Astrocyte (in vitro differentiated cells and primary cell): ENCODE measurements around the gene COL6A5. TPM values are rescaled to one million over a fixed set of nuclear protein-coding genes. Genes with fewer than 3 reads are reported as not detected.

Experiments
- DNase-seq: peaks from one replicate; pipeline ENCODE4 v3.0.0-alpha.2; 2010; ENCODE audit warnings: low read depth
- FAIRE-seq: peaks from 2 replicates; lab custom pipeline; 2011; peaks lifted over from hg19 to GRCh38; lab: Jason Lieb, UNC
- H2AFZ ChIP-seq: 2 replicates; pipeline ENCODE4 v1.6.0; 2012; ENCODE audit warnings: low read depth, low read length, inconsistent platforms
- H3K27ac ChIP-seq: 2 replicates; pipeline ENCODE4 v1.5.1; 2011; ENCODE audit warnings: low read depth, low read length, inconsistent platforms
- H3K27me3 ChIP-seq: 2 replicates; pipeline ENCODE4 v1.6.0; 2011; ENCODE audit warnings: low read length, inconsistent platforms; ENCODE audit not compliant: insufficient read depth
- H3K36me3 ChIP-seq: 2 replicates; pipeline ENCODE4 v1.5.1; 2011; ENCODE audit warnings: low read length, inconsistent platforms; ENCODE audit not compliant: insufficient read depth
- H3K4me1 ChIP-seq: 2 replicates; pipeline ENCODE4 v1.5.1; 2011; ENCODE audit warnings: low read length, inconsistent platforms; ENCODE audit not compliant: insufficient read depth
- H3K4me2 ChIP-seq: 2 replicates; pipeline ENCODE4 v1.6.0; 2012; ENCODE audit warnings: low read length, inconsistent platforms
- H3K4me3 ChIP-seq: 2 replicates; pipeline ENCODE4 v1.5.1; 2011; ENCODE audit warnings: low read depth, mild to moderate bottlenecking, low read length, inconsistent platforms; ENCODE audit not compliant: insufficient read depth
- H3K79me2 ChIP-seq: 2 replicates; pipeline ENCODE4 v1.6.0; 2012; ENCODE audit warnings: mild to moderate bottlenecking, low read length, inconsistent platforms; ENCODE audit not compliant: insufficient read depth
- H3K9ac ChIP-seq: 2 replicates; pipeline ENCODE4 v1.6.0; 2012; ENCODE audit warnings: mild to moderate bottlenecking, low read length, inconsistent platforms
- H3K9me3 ChIP-seq: 2 replicates; pipeline ENCODE4 v1.5.1; 2012; ENCODE audit warnings: low read depth, mild to moderate bottlenecking, low read length, inconsistent platforms; ENCODE audit not compliant: insufficient read depth
- H4K20me1 ChIP-seq: 2 replicates; pipeline ENCODE4 v1.6.0; 2012; ENCODE audit warnings: low read length, inconsistent platforms; ENCODE audit not compliant: insufficient read depth
- H3K27ac Mint-ChIP-seq: one replicate; pipeline ENCODE4 v1.8.0; 2021; ENCODE audit warnings: mild to moderate bottlenecking, mixed read lengths; ENCODE audit not compliant: unreplicated experiment
- H3K27me3 Mint-ChIP-seq: one replicate; pipeline ENCODE4 v1.8.0; 2021; ENCODE audit warnings: low read depth, mixed read lengths; ENCODE audit not compliant: unreplicated experiment
- H3K36me3 Mint-ChIP-seq: one replicate; pipeline ENCODE4 v1.8.0; 2021; ENCODE audit warnings: low read depth, mixed read lengths; ENCODE audit not compliant: unreplicated experiment
- H3K4me1 Mint-ChIP-seq: one replicate; pipeline ENCODE4 v1.8.0; 2021; ENCODE audit warnings: low read depth, mixed read lengths; ENCODE audit not compliant: unreplicated experiment
- H3K4me3 Mint-ChIP-seq: one replicate; pipeline ENCODE4 v1.8.0; 2021; ENCODE audit warnings: mild to moderate bottlenecking, moderate library complexity, mixed read lengths; ENCODE audit not compliant: unreplicated experiment
- H3K9me3 Mint-ChIP-seq: one replicate; pipeline ENCODE4 v1.8.0; 2021; ENCODE audit warnings: mild to moderate bottlenecking, mixed read lengths; ENCODE audit not compliant: unreplicated experiment
- EZH2 ChIP-seq: IDR thresholded peaks from 2 replicates; pipeline ENCODE4 v1.6.1; 2012; ENCODE audit warnings: mild to moderate bottlenecking, low read length, inconsistent platforms; ENCODE audit not compliant: insufficient read depth
- total RNA-seq: library from RNA; stranded (reverse); gene quantifications from 2 replicates; pipeline ENCODE4 v1.2.1, GENCODE V29; 2021
- TF ChIP-seq, protein P1 (sequence below): IDR thresholded peaks from 2 replicates; pipeline ENCODE4 v1.5.1; 2011; ENCODE audit warnings: low read depth, mild to moderate bottlenecking, inconsistent platforms, low read length, moderate library complexity; ENCODE audit not compliant: insufficient read depth

COL6A5 gene
- total RNA-seq, 1 donor from 2014 or later: 0.02 TPM

- Histone ChIP-seq H3K27ac (no peak overlapping the region), H3K4me1 (no peaks in the 10 kb centered on the region), H3K9me3 (no peaks in the 10 kb centered on the region), H2AFZ (no peak overlapping the region), H3K79me2 (no peaks in the 10 kb centered on the region), H3K36me3 (no peaks in the 10 kb centered on the region), H3K4me3 (no peak overlapping the region), H3K9ac (no peak overlapping the region), H3K27me3 (no peaks in the 10 kb centered on the region), H3K4me2 (no peak overlapping the region), H4K20me1 (no peaks in the 10 kb centered on the region)
- H3K36me3 Mint-ChIP-seq: no peaks in the 10 kb centered on the region
- DNase-seq: no peak
- peaks cover 15% of the 10 kb centered on the region for H3K4me1 Mint-ChIP-seq
- TF ChIP-seq, protein P1, sequence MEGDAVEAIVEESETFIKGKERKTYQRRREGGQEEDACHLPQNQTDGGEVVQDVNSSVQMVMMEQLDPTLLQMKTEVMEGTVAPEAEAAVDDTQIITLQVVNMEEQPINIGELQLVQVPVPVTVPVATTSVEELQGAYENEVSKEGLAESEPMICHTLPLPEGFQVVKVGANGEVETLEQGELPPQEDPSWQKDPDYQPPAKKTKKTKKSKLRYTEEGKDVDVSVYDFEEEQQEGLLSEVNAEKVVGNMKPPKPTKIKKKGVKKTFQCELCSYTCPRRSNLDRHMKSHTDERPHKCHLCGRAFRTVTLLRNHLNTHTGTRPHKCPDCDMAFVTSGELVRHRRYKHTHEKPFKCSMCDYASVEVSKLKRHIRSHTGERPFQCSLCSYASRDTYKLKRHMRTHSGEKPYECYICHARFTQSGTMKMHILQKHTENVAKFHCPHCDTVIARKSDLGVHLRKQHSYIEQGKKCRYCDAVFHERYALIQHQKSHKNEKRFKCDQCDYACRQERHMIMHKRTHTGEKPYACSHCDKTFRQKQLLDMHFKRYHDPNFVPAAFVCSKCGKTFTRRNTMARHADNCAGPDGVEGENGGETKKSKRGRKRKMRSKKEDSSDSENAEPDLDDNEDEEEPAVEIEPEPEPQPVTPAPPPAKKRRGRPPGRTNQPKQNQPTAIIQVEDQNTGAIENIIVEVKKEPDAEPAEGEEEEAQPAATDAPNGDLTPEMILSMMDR: no peak
- no peak for TF ChIP-seq EZH2
- no peaks in the 10 kb centered on the region for H3K9me3 Mint-ChIP-seq
- no peaks in the 10 kb centered on the region for H3K27me3 Mint-ChIP-seq
- H3K27ac Mint-ChIP-seq: peak overlapping the region; percentile 35
- no peak overlapping the region for H3K4me3 Mint-ChIP-seq
- no peak for FAIRE-seq
Observed at GRCh38 chr3:130377960-130378676, 32.6 kb downstream of the COL6A5 start.

GRCh38 chr3:130378677-130379191 lies 33.3 kb downstream of the COL6A5 start:
- no peak for FAIRE-seq
- Histone ChIP-seq H2AFZ (no peak overlapping the region), H3K4me2 (no peak overlapping the region)

More at GRCh38 chr3:130378677-130379191, 33.3 kb downstream of the COL6A5 start:
- H3K27ac ChIP-seq: no peak overlapping the region
- H3K4me1 Mint-ChIP-seq: peaks cover 15% of the 10 kb centered on the region
- H3K9ac ChIP-seq: no peak overlapping the region
- no peak overlapping the region for H3K4me3 ChIP-seq
- H3K9me3 ChIP-seq: no peaks in the 10 kb centered on the region
- no peak for DNase-seq
- H3K27me3 ChIP-seq: no peaks in the 10 kb centered on the region
- no peak for TF ChIP-seq EZH2
- TF ChIP-seq, protein P1: no peak
- H4K20me1 ChIP-seq: no peaks in the 10 kb centered on the region
- H3K36me3 ChIP-seq: no peaks in the 10 kb centered on the region
- H3K27me3 Mint-ChIP-seq: no peaks in the 10 kb centered on the region
- H3K36me3 Mint-ChIP-seq: no peaks in the 10 kb centered on the region
- no peak overlapping the region for H3K4me3 Mint-ChIP-seq
- H3K27ac Mint-ChIP-seq: peak overlapping the region; percentile 35
- H3K79me2 ChIP-seq: no peaks in the 10 kb centered on the region
- H3K4me1 ChIP-seq: no peaks in the 10 kb centered on the region
- no peaks in the 10 kb centered on the region for H3K9me3 Mint-ChIP-seq
